MCF 10A (cell line): ENCODE measurements around the gene ERG28. TPM values are rescaled to one million over a fixed set of nuclear protein-coding genes. Genes with fewer than 3 reads are reported as not detected.

Experiments used
- BruUV-seq: library from RNA; stranded (reverse); fragments of 400-500 nt; replicated peaks from 2 replicates; lab custom pipeline; 2021; lab: Mats Ljungman, UMichigan
- CTCF ChIA-PET: fragments of 300-600 bp; sonication (Branson Sonifier 250); formaldehyde crosslinking; extraction: SDS; loops from one replicate; lab custom pipeline; 2021; ENCODE audit warnings: antibody characterized with exemption, inconsistent platforms; lab: Yijun Ruan, JAX
- POLR2A ChIA-PET: fragments of 300-600, 350-650 bp; sonication (Branson Sonifier 250); formaldehyde crosslinking; extraction: SDS; loops from one replicate; lab custom pipeline; 2020; ENCODE audit warnings: antibody characterized with exemption, inconsistent platforms; lab: Yijun Ruan, JAX
- DNase-seq: peaks from one replicate; pipeline ENCODE4 v3.0.0-alpha.2; 2018; ENCODE audit not compliant: unreplicated experiment
- H3K27ac Mint-ChIP-seq: one replicate; pipeline ENCODE4 v1.8.0; 2022; ENCODE audit warnings: mild to moderate bottlenecking, low read depth, mixed read lengths; ENCODE audit not compliant: unreplicated experiment
- H3K27me3 Mint-ChIP-seq: one replicate; pipeline ENCODE4 v1.8.0; 2022; ENCODE audit warnings: mixed read lengths; ENCODE audit not compliant: insufficient read depth, unreplicated experiment
- H3K36me3 Mint-ChIP-seq: one replicate; pipeline ENCODE4 v1.8.0; 2022; ENCODE audit warnings: mild to moderate bottlenecking, moderate library complexity, mixed read lengths; ENCODE audit not compliant: insufficient read depth, unreplicated experiment
- H3K4me1 Mint-ChIP-seq: one replicate; pipeline ENCODE4 v1.8.0; 2022; ENCODE audit warnings: mixed read lengths; ENCODE audit not compliant: insufficient read depth, unreplicated experiment
- H3K4me3 Mint-ChIP-seq: one replicate; pipeline ENCODE4 v1.8.0; 2022; ENCODE audit warnings: mild to moderate bottlenecking, moderate library complexity, mixed read lengths; ENCODE audit not compliant: unreplicated experiment
- H3K9me3 Mint-ChIP-seq: one replicate; pipeline ENCODE4 v1.8.0; 2022; ENCODE audit warnings: mixed read lengths; ENCODE audit not compliant: unreplicated experiment
- CTCF ChIP-seq: fragments of 200-600 bp; IDR thresholded peaks from one replicate; pipeline ENCODE4 v1.8.0; 2022; ENCODE audit warnings: antibody characterized with exemption, mild to moderate bottlenecking; ENCODE audit not compliant: unreplicated experiment
- intact Hi-C: fragments of 100-400 bp; cut with micrococcal nuclease; formaldehyde crosslinking; loops from 2 replicates; pipeline ENCODE4 v1.14.1; 2022
- total RNA-seq: library from RNA; stranded (reverse); gene quantifications from 2 replicates; pipeline ENCODE4 v1.2.3, GENCODE V29; 2022

The ERG28 gene
- total RNA-seq, 1 experiment from 2014 or later: 11.1 TPM

GRCh38 chr14:75643985-75644384 is 16.7 kb downstream of the ERG28 start:
- Mint-ChIP-seq H3K4me1 (peaks cover 32% of the 10 kb centered on the region), H3K27me3 (no peaks in the 10 kb centered on the region), H3K9me3 (no peaks in the 10 kb centered on the region), H3K36me3 (peaks cover 15% of the 10 kb centered on the region), H3K4me3 (no peak overlapping the region), H3K27ac (peak overlapping the region; percentile 73)
- DNase-seq: no peak
- TF ChIP-seq CTCF: no peak
- ChIA-PET CTCF (no interaction called here), POLR2A (interaction anchor here (0.6 to 18.0 kb wide), 2 partner anchors 66 to 778 kb away, joined by 3 to 230 read pairs; partner anchors contain the start of gene FLVCR2)
- no TSS peak for BruUV-seq
- intact Hi-C loops: loop anchor here (10.0 kb wide), 1 partner anchor 519 kb away; the partner anchor contains the start of gene NEK9

- ChIA-PET CTCF (interaction anchor here (0.6 to 2.5 kb wide), 2 partner anchors 13 to 1455 kb away, joined by 3 to 13 read pairs; no protein-coding TSS in a partner anchor), POLR2A (interaction anchor here (0.7 kb wide), 1 partner anchor 24 kb away, joined by 3 read pairs; no protein-coding TSS in a partner anchor)
- H3K36me3 Mint-ChIP-seq: peaks cover 6% of the 10 kb centered on the region
- H3K27ac Mint-ChIP-seq: no peak overlapping the region
- no peak for DNase-seq
- no peak overlapping the region for H3K4me3 Mint-ChIP-seq
- H3K27me3 Mint-ChIP-seq: no peaks in the 10 kb centered on the region
- no peaks in the 10 kb centered on the region for H3K9me3 Mint-ChIP-seq
- no TSS peak for BruUV-seq
- intact Hi-C loops: loop anchor here (10.0 kb wide), 1 partner anchor 516 kb away; the partner anchor contains the start of gene NEK9
- TF ChIP-seq CTCF: no peak
- H3K4me1 Mint-ChIP-seq: peaks cover 7% of the 10 kb centered on the region
Observed at GRCh38 chr14:75640876-75641275, 19.8 kb downstream of the ERG28 start.

- ChIA-PET POLR2A (no interaction called here), CTCF (interaction anchor here (0.7 to 1.0 kb wide), 3 partner anchors 18 to 31 kb away, joined by 3 to 4 read pairs (median 3); no protein-coding TSS in a partner anchor)
- intact Hi-C loops: no loop called here
- Mint-ChIP-seq H3K9me3 (no peaks in the 10 kb centered on the region), H3K4me1 (peaks cover 5% of the 10 kb centered on the region), H3K36me3 (peaks cover 1% of the 10 kb centered on the region), H3K4me3 (no peak overlapping the region), H3K27ac (no peak overlapping the region), H3K27me3 (no peaks in the 10 kb centered on the region)
- no peak for TF ChIP-seq CTCF
- no TSS peak for BruUV-seq
- no peak for DNase-seq
Observed at GRCh38 chr14:75636100-75636692, 24.5 kb downstream of the ERG28 start.

- Mint-ChIP-seq H3K4me1 (peaks cover 5% of the 10 kb centered on the region), H3K27me3 (no peaks in the 10 kb centered on the region), H3K27ac (no peak overlapping the region), H3K36me3 (no peaks in the 10 kb centered on the region), H3K9me3 (no peaks in the 10 kb centered on the region), H3K4me3 (no peak overlapping the region)
- POLR2A ChIA-PET: interaction anchor here (0.7 kb wide), 1 partner anchor 811 kb away, joined by 4 read pairs; no protein-coding TSS in a partner anchor
- no TSS peak for BruUV-seq
- no peak for TF ChIP-seq CTCF
- DNase-seq: no peak
- intact Hi-C loops: no loop called here
- CTCF ChIA-PET: interaction anchor here (1.5 kb wide), 1 partner anchor 58 kb away, joined by 3 read pairs; no protein-coding TSS in a partner anchor
Observed at GRCh38 chr14:75634848-75635247, 25.8 kb downstream of the ERG28 start.
